K562 (cell line): ENCODE measurements around the gene FCRL2. TPM values are rescaled to one million over a fixed set of nuclear protein-coding genes. Genes with fewer than 3 reads are reported as not detected.

Source experiments
- ATAC-seq: fragments of 200-7000 bp; cut with Tn5 transposase; 3 replicates; pipeline ENCODE4 v1.9.1; 2020; ENCODE audit warnings: moderate library complexity
- BruUV-seq: library from RNA; stranded (reverse); fragments of 400-500 nt; replicated peaks from 2 replicates; lab custom pipeline; 2021; lab: Mats Ljungman, UMichigan
- CTCF ChIA-PET: fragments of 300-600 bp; formaldehyde crosslinking; extraction: SDS; loops from one replicate; lab custom pipeline; 2021; ENCODE audit warnings: low intra/inter-chr PET ratio; lab: Yijun Ruan, JAX
- POLR2A ChIA-PET: fragments of 300-600, 350-650 bp; sonication (Branson Sonifier 250); formaldehyde crosslinking; extraction: SDS; loops from one replicate; lab custom pipeline; 2021; ENCODE audit warnings: antibody characterized with exemption, inconsistent platforms; lab: Yijun Ruan, JAX
- DNase-seq, 4 experiments: peaks; one replicate each; pipeline versions ENCODE4 v3.0.0 to v3.0.0-alpha.2; 2011 to 2018; ENCODE audit warnings: low spot score in 3 of 4, mixed read lengths in 3 of 4; ENCODE audit errors: extremely low read depth in 1 of 4
- FAIRE-seq: peaks from 2 replicates; lab custom pipeline; 2011; peaks lifted over from hg19 to GRCh38; lab: Jason Lieb, UNC
- H2AFZ ChIP-seq: 2 replicates; pipeline ENCODE4 v1.6.0; 2011; ENCODE audit warnings: low read depth, low read length, control low read depth, inconsistent platforms
- H3K27ac ChIP-seq: fragments of 200-600 bp; 3 replicates; pipeline ENCODE4 v1.8.0; 2011; ENCODE audit warnings: low read depth, mild to moderate bottlenecking, control low read depth, inconsistent platforms, low read length, moderate library complexity, mixed read lengths; ENCODE audit errors: extremely low read depth
- H3K27me3 ChIP-seq, 2 experiments: fragments of 300-600 bp in 1 of 2; 2 replicates in 1 of 2; 3 replicates in 1 of 2; pipeline versions ENCODE4 v1.6.0 to v1.8.0; 2011; ENCODE audit warnings: inconsistent platforms in 2 of 2, low read length in 2 of 2, mild to moderate bottlenecking in 1 of 2, mixed read lengths in 1 of 2, moderate library complexity in 1 of 2; ENCODE audit not compliant: control insufficient read depth in 2 of 2, insufficient read depth in 2 of 2
- H3K36me3 ChIP-seq: fragments of 300-600 bp; 3 replicates; pipeline ENCODE4 v1.8.0; 2011; ENCODE audit warnings: mild to moderate bottlenecking, low read length, inconsistent platforms; ENCODE audit not compliant: control insufficient read depth, insufficient read depth
- H3K4me1 ChIP-seq, 2 experiments: fragments of 200-600 bp in 1 of 2; replicated peaks in 1 of 2; 2 replicates in 1 of 2; 3 replicates in 1 of 2; pipeline versions ENCODE4 v1.5.1 to v1.8.0; 2011; ENCODE audit warnings: inconsistent platforms in 2 of 2, low read length in 2 of 2, mild to moderate bottlenecking in 1 of 2, mixed read lengths in 1 of 2, moderate library complexity in 1 of 2; ENCODE audit not compliant: control insufficient read depth in 2 of 2, insufficient read depth in 2 of 2
- H3K4me2 ChIP-seq: 2 replicates; pipeline ENCODE4 v1.6.1; 2011; ENCODE audit warnings: low read length, control low read depth, inconsistent platforms, mixed read lengths; ENCODE audit not compliant: insufficient read depth
- H3K4me3 ChIP-seq: fragments of 200-600 bp; sonication (generic), shearing (Covaris generic); 2 replicates; pipeline ENCODE4 v1.5.1; 2016; ENCODE audit warnings: control low read depth, inconsistent platforms
- H3K79me2 ChIP-seq: fragments of 200-600 bp; 3 replicates; pipeline ENCODE4 v1.8.0; 2011; ENCODE audit warnings: low read length, inconsistent platforms; ENCODE audit not compliant: control insufficient read depth, insufficient read depth
- H3K9ac ChIP-seq, 2 experiments: 2 replicates each; pipeline versions ENCODE4 v1.6.0 to v1.6.1; 2011; ENCODE audit warnings: low read depth in 2 of 2, low read length in 2 of 2, control low read depth in 1 of 2, inconsistent platforms in 1 of 2, mild to moderate bottlenecking in 1 of 2, mixed read lengths in 1 of 2; ENCODE audit not compliant: insufficient read depth in 1 of 2
- H3K9me1 ChIP-seq: one replicate; pipeline ENCODE4 v1.6.0; 2011; ENCODE audit warnings: inconsistent platforms, mild to moderate bottlenecking, low read length, moderate library complexity; ENCODE audit not compliant: control insufficient read depth, insufficient read depth
- H3K9me3 ChIP-seq: replicated peaks from 2 replicates; pipeline ENCODE4 v1.5.1; 2011; ENCODE audit warnings: low read depth, low read length, inconsistent platforms; ENCODE audit not compliant: control insufficient read depth, insufficient read depth
- H4K20me1 ChIP-seq: replicated peaks from 2 replicates; pipeline ENCODE4 v1.6.1; 2011; ENCODE audit warnings: low read length, inconsistent platforms, mixed read lengths; ENCODE audit not compliant: control insufficient read depth, insufficient read depth
- ARID3A ChIP-seq: IDR thresholded peaks from 2 replicates; pipeline ENCODE4 v1.6.1; 2012; ENCODE audit warnings: low read depth, low read length, improper control_type of control experiment, borderline replicate concordance
- ATF7 ChIP-seq: fragments of 450-650 bp; IDR thresholded peaks from 2 replicates; pipeline ENCODE4 v1.7.1; 2014; ENCODE audit warnings: mild to moderate bottlenecking, moderate library complexity
- CREB3L1 ChIP-seq: fragments of 450-650 bp; IDR thresholded peaks from 2 replicates; pipeline ENCODE4 v1.6.1; 2014; ENCODE audit warnings: low read depth, mild to moderate bottlenecking, moderate library complexity, borderline replicate concordance
- DDX20 ChIP-seq: fragments of 450-650 bp; IDR thresholded peaks from 2 replicates; pipeline ENCODE4 v1.6.1; 2016; ENCODE audit warnings: missing genetic modification characterization, low read depth, mild to moderate bottlenecking, missing compliant biosample characterization, moderate library complexity
- E2F8 ChIP-seq: fragments of 450-650 bp; IDR thresholded peaks from 2 replicates; pipeline ENCODE4 v1.7.1; 2018; ENCODE audit warnings: mild to moderate bottlenecking, low read depth; ENCODE audit not compliant: partially characterized antibody
- MAX ChIP-seq: sonication (generic); formaldehyde crosslinking; IDR thresholded peaks from 2 replicates; pipeline ENCODE4 v1.9.0; 2022; ENCODE audit warnings: mild to moderate bottlenecking, missing genetic modification reagents
- RBM39 ChIP-seq: fragments of 200-400 bp; formaldehyde crosslinking; optimal IDR thresholded peaks from 2 replicates; pipeline ENCODE3; 2018; ENCODE audit warnings: low read depth, low read length
- SMAD3 ChIP-seq: fragments of 450-650 bp; formaldehyde crosslinking; conservative IDR thresholded peaks from 2 replicates; pipeline ENCODE4 v1.4.0; 2020; ENCODE audit warnings: mild to moderate bottlenecking
- TFAP4 ChIP-seq: sonication (generic); formaldehyde crosslinking; IDR thresholded peaks from 2 replicates; pipeline ENCODE4 v1.8.0; 2022; ENCODE audit warnings: missing genetic modification reagents, mild to moderate bottlenecking, moderate library complexity, borderline replicate concordance
- ZBTB34 ChIP-seq: fragments of 250-450 bp; sonication (Bioruptor Pico); IDR thresholded peaks from 2 replicates; pipeline ENCODE4 v1.8.0; 2021; ENCODE audit warnings: mild to moderate bottlenecking, moderate library complexity
- ZKSCAN3 ChIP-seq: fragments of 250-450 bp; sonication (Bioruptor Pico); IDR thresholded peaks from 2 replicates; pipeline ENCODE4 v1.4.0; 2020
- ZNF507 ChIP-seq: conservative IDR thresholded peaks from 2 replicates; pipeline ENCODE4 v1.6.1; 2017; ENCODE audit warnings: missing genetic modification characterization, missing compliant biosample characterization
- WGBS: fragments of 100-300 bp; shearing (Covaris generic); methylation state at CpG from one replicate; pipeline ENCODE4 v1.1.6; 2016; ENCODE audit warnings: low coverage, mixed read lengths; ENCODE audit not compliant: insufficient coverage; ENCODE audit errors: missing lambda C conversion rate; 5-methylcytosine and 5-hydroxymethylcytosine counted together
- in situ Hi-C: fragments of 300-500 bp; cut with MboI; formaldehyde crosslinking; loops from 4 replicates; pipeline ENCODE4 v1.15.0; 2018; ENCODE audit warnings: inconsistent platforms, mixed read lengths
- intact Hi-C: fragments of 100-400 bp; cut with micrococcal nuclease; formaldehyde crosslinking; loops from 2 replicates; pipeline ENCODE4 v1.14.2; 2022
- polyA plus RNA-seq, 8 experiments: library from polyadenylated mRNA; depleted of rRNA in 4 of 8; stranded (reverse) in 5 of 8; unstranded in 3 of 8; fragments of >200 nt; fragmentation: Nextera tagmentation in 2 of 8; fragmentation: Illumina TruSeq in 1 of 8; extraction: Ambion mirVana in 2 of 8; extraction: Trizol in 1 of 8; gene quantifications; 2 replicates each; pipeline versions ENCODE4 v1.2.1 to v1.2.3, GENCODE V29; 2011 to 2014; ENCODE audit warnings: inconsistent platforms in 1 of 8, missing spikeins in 1 of 8
- total RNA-seq, 7 experiments: library from RNA; depleted of rRNA in 6 of 7; stranded (reverse); fragments of >200 nt in 6 of 7; fragmentation: Illumina TruSeq in 2 of 7; extraction: Trizol in 2 of 7; gene quantifications; 2 replicates each; pipeline versions ENCODE4 v1.2.1 to v1.2.3, GENCODE V29; 2011 to 2021; ENCODE audit warnings: low replicate concordance in 1 of 7

Gene FCRL2
- total and polyA plus RNA-seq, 9 of the 15 experiments (the other 6 are each of a cell fraction or from before 2014, with no cell fraction given): not detected

GRCh38 chr1:157734321-157734720 lies 42.6 kb downstream of the FCRL2 start:
- in situ Hi-C loops: no loop called here
- POLR2A ChIA-PET: no interaction called here
- CTCF ChIA-PET: no interaction called here
- Histone ChIP-seq H4K20me1 (no peaks in the 10 kb centered on the region), H3K27ac (no peak overlapping the region), H3K4me2 (no peak overlapping the region), H3K79me2 (no peaks in the 10 kb centered on the region), H2AFZ (no peak overlapping the region), H3K9ac (no peak overlapping the region), H3K36me3 (no peaks in the 10 kb centered on the region), H3K9me1 (no peaks in the 10 kb centered on the region), H3K27me3 (no peaks in the 10 kb centered on the region), H3K4me1 (no peaks in the 10 kb centered on the region), H3K4me3 (no peak overlapping the region), H3K9me3 (no peaks in the 10 kb centered on the region)
- FAIRE-seq (no peak), DNase-seq (no peak), ATAC-seq (no peak)
- no TSS peak for BruUV-seq
- intact Hi-C loops: no loop called here
- WGBS: 0% methylated on average over 1 of the region's 1 CpG
- TF ChIP-seq ZBTB34 (CRISPR knock-in tag): no peak
- no peak for TF ChIP-seq RBM39
- TF ChIP-seq ZNF507 (tag): no peak
- TF ChIP-seq ARID3A: no peak
- no peak for TF ChIP-seq E2F8
- TF ChIP-seq SMAD3: no peak
- no peak for TF ChIP-seq CREB3L1
- no peak for TF ChIP-seq TFAP4 (CRISPR knock-in tag)
- TF ChIP-seq MAX: no peak
- TF ChIP-seq DDX20 (tag): no peak
- no peak for TF ChIP-seq ATF7
- no peak for TF ChIP-seq ZKSCAN3 (CRISPR knock-in tag)
